ENCODE results near the gene ELMO1.

- no peak for TF ChIP-seq CTCF (IDR thresholded peaks at IDR 0.05; ENCODE audit: borderline replicate concordance, extremely low read depth, low read length, poor library complexity, severe bottlenecking)
- no peak for TF ChIP-seq EZH2 (IDR thresholded peaks at IDR 0.05; ENCODE audit: borderline replicate concordance, low read depth, low read length, severe bottlenecking)
These were observed 563.8 kb downstream of the ELMO1 start for GRCh38 chr7:36884910-36885309.

Data from DND-41 (cell line).